Measurements from ENCODE around the gene UNC13B.
"Not testable (repeated sequence)": the region's sequence is repeated elsewhere in the genome, so short reads cannot be mapped to it uniquely, and the experiment has no call there.

UNC13B gene

DNA sequence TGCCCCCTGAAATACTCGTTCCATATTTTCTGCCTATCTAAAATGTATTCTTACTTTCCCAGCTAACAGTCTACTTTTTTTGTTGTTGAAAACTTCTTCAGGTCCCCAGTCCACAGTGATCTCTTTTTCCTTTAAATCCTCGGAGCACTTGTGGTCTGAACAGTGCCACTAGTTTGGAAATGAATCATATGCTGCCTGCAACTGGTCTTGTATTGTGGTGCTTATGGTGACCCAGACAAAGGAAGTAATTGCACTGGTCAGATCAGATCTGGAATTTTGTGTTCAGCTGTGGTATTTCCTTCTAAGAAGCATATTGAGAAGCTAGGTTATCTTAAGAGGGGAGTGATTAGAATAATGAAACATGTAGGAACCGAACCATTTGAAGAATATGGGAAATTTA is 2.9 kb downstream of the UNC13B start:
- H3K79me2 ChIP-seq (ENCODE audit: control insufficient read depth, insufficient read depth, low read length, unreplicated experiment): no peaks in the 10 kb centered on the region
- H3K4me1 ChIP-seq (ENCODE audit: control insufficient read depth, insufficient read depth, low read length, unreplicated experiment): peaks cover 13% of the 10 kb centered on the region
- H3K4me3 ChIP-seq (ENCODE audit: low read depth, low read length): no peak overlapping the region
- no peak overlapping the region for H3K27ac ChIP-seq (ENCODE audit: low read depth, low read length)
- H2AFZ ChIP-seq (ENCODE audit: low read length, unreplicated experiment): no peak overlapping the region
- no peaks in the 10 kb centered on the region for H3K27me3 ChIP-seq (ENCODE audit: insufficient read depth, low read length)
- no peaks in the 10 kb centered on the region for H3K36me3 ChIP-seq (ENCODE audit: insufficient read depth, low read length)

- H3K4me3 ChIP-seq (ENCODE audit: low read depth, low read length); H3K27ac ChIP-seq (ENCODE audit: low read depth, low read length); H3K79me2 ChIP-seq (ENCODE audit: control insufficient read depth, insufficient read depth, low read length, unreplicated experiment); H3K27me3 ChIP-seq (ENCODE audit: insufficient read depth, low read length); H3K36me3 ChIP-seq (ENCODE audit: insufficient read depth, low read length); H2AFZ ChIP-seq (ENCODE audit: low read length, unreplicated experiment): not testable (repeated sequence)
- H3K4me1 ChIP-seq (ENCODE audit: control insufficient read depth, insufficient read depth, low read length, unreplicated experiment): peaks cover 13% of the 10 kb centered on the region
Measured at GRCh38 chr9:35167429-35167828, 5.6 kb downstream of the UNC13B start.

DNA sequence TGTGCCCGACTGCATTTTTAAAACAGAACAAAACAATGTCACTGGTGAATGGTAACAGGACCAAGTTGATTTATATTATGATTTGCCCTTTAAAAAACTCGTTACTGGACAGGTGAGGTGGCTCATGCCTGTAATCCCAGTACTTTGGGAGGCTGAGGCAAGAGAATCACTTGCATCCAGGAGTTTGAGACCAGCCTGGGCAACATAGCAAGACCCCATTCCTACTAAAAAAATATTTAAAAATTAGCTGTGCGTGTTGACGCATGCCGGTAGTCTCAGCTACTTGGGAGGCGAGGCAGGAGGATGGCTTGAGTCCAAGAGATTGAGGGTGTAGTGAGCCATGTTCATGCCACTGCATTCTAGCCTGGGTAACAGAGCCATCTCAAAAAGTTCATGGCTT is 7.2 kb downstream of the UNC13B start:
- H3K27me3 ChIP-seq (ENCODE audit: insufficient read depth, low read length): no peaks in the 10 kb centered on the region
- H3K4me3 ChIP-seq (ENCODE audit: low read depth, low read length): no peak overlapping the region
- no peaks in the 10 kb centered on the region for H3K36me3 ChIP-seq (ENCODE audit: insufficient read depth, low read length)
- H2AFZ ChIP-seq (ENCODE audit: low read length, unreplicated experiment): no peak overlapping the region
- no peak overlapping the region for H3K27ac ChIP-seq (ENCODE audit: low read depth, low read length)
- H3K79me2 ChIP-seq (ENCODE audit: control insufficient read depth, insufficient read depth, low read length, unreplicated experiment): no peaks in the 10 kb centered on the region
- H3K4me1 ChIP-seq (ENCODE audit: control insufficient read depth, insufficient read depth, low read length, unreplicated experiment): peaks cover 6% of the 10 kb centered on the region

- Histone ChIP-seq H3K27me3 (ENCODE audit: insufficient read depth, low read length) (no peaks in the 10 kb centered on the region), H3K4me1 (ENCODE audit: control insufficient read depth, insufficient read depth, low read length, unreplicated experiment) (no peaks in the 10 kb centered on the region), H3K4me3 (ENCODE audit: low read depth, low read length) (no peak overlapping the region), H2AFZ (ENCODE audit: low read length, unreplicated experiment) (no peak overlapping the region), H3K79me2 (ENCODE audit: control insufficient read depth, insufficient read depth, low read length, unreplicated experiment) (no peaks in the 10 kb centered on the region), H3K27ac (ENCODE audit: low read depth, low read length) (no peak overlapping the region), H3K36me3 (ENCODE audit: insufficient read depth, low read length) (no peaks in the 10 kb centered on the region)
Measured at GRCh38 chr9:35172878-35173277, 11.1 kb downstream of the UNC13B start.

- no peak overlapping the region for H3K27ac ChIP-seq (ENCODE audit: low read depth, low read length)
- no peak overlapping the region for H3K4me3 ChIP-seq (ENCODE audit: low read depth, low read length)
- H3K4me1 ChIP-seq (ENCODE audit: control insufficient read depth, insufficient read depth, low read length, unreplicated experiment): no peaks in the 10 kb centered on the region
- H3K27me3 ChIP-seq (ENCODE audit: insufficient read depth, low read length): no peaks in the 10 kb centered on the region
- no peaks in the 10 kb centered on the region for H3K36me3 ChIP-seq (ENCODE audit: insufficient read depth, low read length)
- no peak overlapping the region for H2AFZ ChIP-seq (ENCODE audit: low read length, unreplicated experiment)
- H3K79me2 ChIP-seq (ENCODE audit: control insufficient read depth, insufficient read depth, low read length, unreplicated experiment): no peaks in the 10 kb centered on the region
Measured at GRCh38 chr9:35177520-35177919, 15.7 kb downstream of the UNC13B start.

GRCh38 chr9:35179347-35180280 is 17.8 kb downstream of the UNC13B start:
- H3K36me3 ChIP-seq (ENCODE audit: insufficient read depth, low read length): no peaks in the 10 kb centered on the region
- H3K27ac ChIP-seq (ENCODE audit: low read depth, low read length): no peak overlapping the region
- no peaks in the 10 kb centered on the region for H3K4me1 ChIP-seq (ENCODE audit: control insufficient read depth, insufficient read depth, low read length, unreplicated experiment)
- no peaks in the 10 kb centered on the region for H3K79me2 ChIP-seq (ENCODE audit: control insufficient read depth, insufficient read depth, low read length, unreplicated experiment)
- no peaks in the 10 kb centered on the region for H3K27me3 ChIP-seq (ENCODE audit: insufficient read depth, low read length)
- no peak overlapping the region for H3K4me3 ChIP-seq (ENCODE audit: low read depth, low read length)
- no peak overlapping the region for H2AFZ ChIP-seq (ENCODE audit: low read length, unreplicated experiment)

- H3K36me3 ChIP-seq (ENCODE audit: insufficient read depth, low read length): no peaks in the 10 kb centered on the region
- H3K27me3 ChIP-seq (ENCODE audit: insufficient read depth, low read length): no peaks in the 10 kb centered on the region
- no peaks in the 10 kb centered on the region for H3K4me1 ChIP-seq (ENCODE audit: control insufficient read depth, insufficient read depth, low read length, unreplicated experiment)
- no peaks in the 10 kb centered on the region for H3K79me2 ChIP-seq (ENCODE audit: control insufficient read depth, insufficient read depth, low read length, unreplicated experiment)
- H3K27ac ChIP-seq (ENCODE audit: low read depth, low read length): no peak overlapping the region
- no peak overlapping the region for H3K4me3 ChIP-seq (ENCODE audit: low read depth, low read length)
- no peak overlapping the region for H2AFZ ChIP-seq (ENCODE audit: low read length, unreplicated experiment)
Measured at GRCh38 chr9:35180801-35181200, 19.0 kb downstream of the UNC13B start.

GRCh38 chr9:35182401-35182800 is 20.6 kb downstream of the UNC13B start:
- H2AFZ ChIP-seq (ENCODE audit: low read length, unreplicated experiment); H3K4me1 ChIP-seq (ENCODE audit: control insufficient read depth, insufficient read depth, low read length, unreplicated experiment); H3K4me3 ChIP-seq (ENCODE audit: low read depth, low read length); H3K27me3 ChIP-seq (ENCODE audit: insufficient read depth, low read length); H3K27ac ChIP-seq (ENCODE audit: low read depth, low read length); H3K79me2 ChIP-seq (ENCODE audit: control insufficient read depth, insufficient read depth, low read length, unreplicated experiment); H3K36me3 ChIP-seq (ENCODE audit: insufficient read depth, low read length): not testable (repeated sequence)

GRCh38 chr9:35182996-35183754 is 21.4 kb downstream of the UNC13B start:
- not testable (repeated sequence) for H3K79me2 ChIP-seq (ENCODE audit: control insufficient read depth, insufficient read depth, low read length, unreplicated experiment)

DNA sequence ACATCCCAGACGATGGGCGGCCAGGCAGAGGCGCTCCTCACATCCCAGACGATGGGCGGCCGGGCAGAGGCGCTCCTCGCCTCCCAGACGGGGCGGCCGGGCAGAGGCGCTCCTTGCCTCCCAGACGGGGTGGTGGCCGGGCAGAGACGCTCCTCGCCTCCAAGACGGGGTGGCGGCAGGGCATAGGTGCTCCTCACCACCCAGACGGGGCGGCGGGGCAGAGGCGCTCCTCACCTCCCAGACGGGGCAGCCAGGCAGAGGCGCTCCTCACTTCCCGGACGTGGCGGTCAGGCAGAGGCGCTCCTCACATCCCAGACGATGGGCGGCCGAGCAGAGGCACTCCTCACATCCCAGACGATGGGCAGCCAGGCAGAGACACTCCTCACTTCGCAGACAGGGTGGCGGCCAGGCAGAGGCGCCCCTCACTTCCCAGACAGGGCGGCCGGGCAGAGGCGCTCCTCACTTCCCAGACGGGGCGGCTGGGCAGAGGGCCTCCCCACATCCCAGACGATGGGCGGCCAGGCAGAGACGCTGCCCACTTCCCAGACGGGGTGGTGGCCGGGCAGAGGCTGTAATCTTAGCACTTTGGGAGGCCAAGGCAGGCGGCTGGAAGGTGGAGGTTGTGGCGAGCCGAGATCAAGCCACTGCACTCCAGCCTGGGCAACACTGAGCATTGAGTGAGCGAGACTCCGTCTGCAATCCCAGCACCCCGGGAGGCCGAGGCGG is 22.1 kb downstream of the UNC13B start:
- not testable (repeated sequence) for H3K4me3 ChIP-seq (ENCODE audit: low read depth, low read length); H3K4me1 ChIP-seq (ENCODE audit: control insufficient read depth, insufficient read depth, low read length, unreplicated experiment); H3K27me3 ChIP-seq (ENCODE audit: insufficient read depth, low read length)

More at GRCh38 chr9:35182996-35183754, 21.4 kb downstream of the UNC13B start:
- H3K4me3 ChIP-seq (ENCODE audit: low read depth, low read length); H3K36me3 ChIP-seq (ENCODE audit: insufficient read depth, low read length); H3K4me1 ChIP-seq (ENCODE audit: control insufficient read depth, insufficient read depth, low read length, unreplicated experiment); H3K27ac ChIP-seq (ENCODE audit: low read depth, low read length); H2AFZ ChIP-seq (ENCODE audit: low read length, unreplicated experiment); H3K27me3 ChIP-seq (ENCODE audit: insufficient read depth, low read length): not testable (repeated sequence)

More for the DNA sequence above, 22.1 kb downstream of the UNC13B start:
- not testable (repeated sequence) for H2AFZ ChIP-seq (ENCODE audit: low read length, unreplicated experiment); H3K36me3 ChIP-seq (ENCODE audit: insufficient read depth, low read length); H3K79me2 ChIP-seq (ENCODE audit: control insufficient read depth, insufficient read depth, low read length, unreplicated experiment); H3K27ac ChIP-seq (ENCODE audit: low read depth, low read length)

Measured in ACC112 (cell line).